K562 (cell line): Measurements from ENCODE around the gene MYMX. TPM values are rescaled to one million over a fixed set of nuclear protein-coding genes. Genes with fewer than 3 reads are reported as not detected.
A peak's percentile ranks its signal among the peaks of the same experiment; 100 is the strongest.

Experiments
- CHCHD3 ChIP-seq: fragments of 250-450 bp; sonication (Bioruptor Pico); IDR thresholded peaks from 2 replicates; pipeline ENCODE4 v2.1.2; 2022; ENCODE audit warnings: mild to moderate bottlenecking
- DPF2 ChIP-seq: fragments of 450-650 bp; IDR thresholded peaks from 2 replicates; pipeline ENCODE4 v1.6.1; 2016
- ESRRA ChIP-seq: fragments of 450-650 bp; IDR thresholded peaks from 2 replicates; pipeline ENCODE4 v1.6.1; 2014; ENCODE audit warnings: low read depth, mild to moderate bottlenecking, moderate library complexity, borderline replicate concordance
- GTF2B ChIP-seq: IDR thresholded peaks from 2 replicates; pipeline ENCODE4 v1.6.1; 2011; ENCODE audit not compliant: insufficient read length; ENCODE audit errors: extremely low read depth
- HLTF ChIP-seq: fragments of 450-650 bp; IDR thresholded peaks from 2 replicates; pipeline ENCODE4 v1.6.1; 2016
- IRF9 ChIP-seq: fragments of 450-650 bp; IDR thresholded peaks from 2 replicates; pipeline ENCODE4 v1.6.1; 2016; ENCODE audit warnings: missing biosample characterization, missing genetic modification characterization
- L3MBTL2 ChIP-seq: fragments of 450-650 bp; IDR thresholded peaks from 2 replicates; pipeline ENCODE4 v1.6.1; 2016; ENCODE audit warnings: mild to moderate bottlenecking, moderate library complexity
- MEF2D ChIP-seq: conservative IDR thresholded peaks from 2 replicates; pipeline ENCODE4 v1.6.1; 2016; ENCODE audit warnings: low read depth, missing genetic modification characterization, missing compliant biosample characterization
- MTA2 ChIP-seq: fragments of 450-650 bp; IDR thresholded peaks from 2 replicates; pipeline ENCODE4 v1.6.1; 2016; ENCODE audit warnings: low read depth
- MXI1 ChIP-seq: IDR thresholded peaks from 2 replicates; pipeline ENCODE4 v1.6.1; 2011; ENCODE audit warnings: low read depth, mild to moderate bottlenecking, improper control_type of control experiment, low read length
- NEUROD1 ChIP-seq: fragments of 150-350 bp; IDR thresholded peaks from 2 replicates; pipeline ENCODE4 v1.6.1; 2014; ENCODE audit warnings: borderline replicate concordance, low read length, low read depth; ENCODE audit not compliant: partially characterized antibody
- PHB ChIP-seq: fragments of 250-450 bp; sonication (Bioruptor Pico); IDR thresholded peaks from 2 replicates; pipeline ENCODE4 v1.5.0; 2021
- POLR2A ChIP-seq: fragments of 450-650 bp; conservative IDR thresholded peaks from 2 replicates; pipeline ENCODE4 v1.6.1; 2016
- SUPT5H ChIP-seq: fragments of 450-650 bp; IDR thresholded peaks from 2 replicates; pipeline ENCODE4 v1.6.1; 2016
- TCF7 ChIP-seq: sonication (generic); IDR thresholded peaks from 2 replicates; pipeline ENCODE4 v1.6.1; 2016; ENCODE audit warnings: antibody characterized with exemption, borderline replicate concordance
- ZBTB12 ChIP-seq: fragments of 250-450 bp; sonication (Bioruptor Pico); IDR thresholded peaks from 2 replicates; pipeline ENCODE4 v1.4.0; 2020
- ZBTB2 ChIP-seq: fragments of 450-650 bp; IDR thresholded peaks from 2 replicates; pipeline ENCODE4 v1.6.1; 2016; ENCODE audit warnings: antibody characterized with exemption
- ZNF263 ChIP-seq: sonication (generic); formaldehyde crosslinking; IDR thresholded peaks from 2 replicates; pipeline ENCODE4 v1.8.0; 2022; ENCODE audit warnings: mild to moderate bottlenecking, missing genetic modification reagents, borderline replicate concordance
- ZNF518B ChIP-seq: fragments of 250-450 bp; sonication (Bioruptor Pico); IDR thresholded peaks from 2 replicates; pipeline ENCODE4 v1.5.0; 2021; ENCODE audit warnings: mild to moderate bottlenecking, moderate library complexity
- polyA plus RNA-seq, 8 experiments: library from polyadenylated mRNA; depleted of rRNA in 4 of 8; stranded (reverse) in 5 of 8; unstranded in 3 of 8; fragments of >200 nt; fragmentation: Nextera tagmentation in 2 of 8; fragmentation: Illumina TruSeq in 1 of 8; extraction: Ambion mirVana in 2 of 8; extraction: Trizol in 1 of 8; gene quantifications; 2 replicates each; pipeline versions ENCODE4 v1.2.1 to v1.2.3, GENCODE V29; 2011 to 2014; ENCODE audit warnings: inconsistent platforms in 1 of 8, missing spikeins in 1 of 8
- total RNA-seq, 7 experiments: library from RNA; depleted of rRNA in 6 of 7; stranded (reverse); fragments of >200 nt in 6 of 7; fragmentation: Illumina TruSeq in 2 of 7; extraction: Trizol in 2 of 7; gene quantifications; 2 replicates each; pipeline versions ENCODE4 v1.2.1 to v1.2.3, GENCODE V29; 2011 to 2021; ENCODE audit warnings: low replicate concordance in 1 of 7

MYMX gene
- total and polyA plus RNA-seq, 9 of the 15 experiments (the other 6 are each of a cell fraction or from before 2014, with no cell fraction given) = 0.12 TPM; not detected in 8

- TF ChIP-seq PHB (CRISPR knock-in tag) (no peak), POLR2A (no peak), ESRRA (no peak), ZNF263 (CRISPR knock-in tag) (no peak), DPF2 (0 out of 2 replicates have a peak, but pooled peaks have one; percentile 38), ZBTB2 (peak; percentile 71; the same call in 1 of the 2 replicates), GTF2B (no peak), TCF7 (no peak), IRF9 (tag) (no peak), HLTF (no peak), ZNF518B (CRISPR knock-in tag) (no peak), ZBTB12 (CRISPR knock-in tag) (no peak), NEUROD1 (no peak), CHCHD3 (no peak), SUPT5H (no peak; the same call in 1 of the 2 replicates), MXI1 (no peak), L3MBTL2 (no peak), MEF2D (tag) (0 out of 2 replicates have a peak, but pooled peaks have one; percentile 22), MTA2 (no peak)
Observed at GRCh38 chr6:44222486-44223318, 6.0 kb downstream of the MYMX start (continued).
